Transverse colon (tissue), 4 donors: ENCODE measurements around the gene CD276.

Experiments
- POLR2A ChIP-seq: fragments of 450-650 bp; IDR thresholded peaks from one replicate; pipeline ENCODE4 v1.6.1; 2016; ENCODE audit warnings: antibody characterized with exemption, mild to moderate bottlenecking, moderate library complexity
- POLR2AphosphoS5 ChIP-seq, 3 donors: sonication (generic); formaldehyde crosslinking; IDR thresholded peaks; one replicate each; pipeline ENCODE4 v1.6.1; 2016; ENCODE audit warnings: antibody characterized with exemption in 3 of 3
- TF ChIP-seq, protein P1 (sequence below), 5 experiments: fragments of 200-600 bp in 3 of 5; fragments of 450-650 bp in 2 of 5; sonication (generic) in 3 of 5; IDR thresholded peaks; 1 replicate in 2 of 5; 2 replicates in 3 of 5; pipeline ENCODE4 v1.5.1; 2016 to 2017; ENCODE audit warnings: antibody characterized with exemption in 5 of 5, inconsistent platforms in 3 of 5, mild to moderate bottlenecking in 2 of 5, moderate library complexity in 1 of 5

DNA sequence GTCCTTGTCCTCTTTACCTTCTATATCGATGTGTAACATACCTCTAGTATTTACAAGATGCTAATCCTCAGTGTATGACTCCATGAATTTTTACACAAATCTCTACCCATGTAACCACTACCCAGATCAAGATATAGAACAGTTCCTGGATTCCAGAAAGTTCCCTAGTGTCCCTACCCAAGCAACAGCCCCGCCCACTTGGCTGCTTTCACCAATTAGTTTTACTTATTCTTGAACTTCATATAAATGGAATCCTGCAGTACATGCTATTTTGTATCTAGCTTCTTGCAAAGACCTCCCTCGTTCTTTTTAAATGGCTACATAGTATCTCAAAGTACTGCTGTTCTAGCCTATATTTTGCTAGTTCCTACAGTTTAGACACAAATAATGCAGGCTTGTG is 33.0 kb downstream of the CD276 start:
- TF ChIP-seq, protein P1, sequence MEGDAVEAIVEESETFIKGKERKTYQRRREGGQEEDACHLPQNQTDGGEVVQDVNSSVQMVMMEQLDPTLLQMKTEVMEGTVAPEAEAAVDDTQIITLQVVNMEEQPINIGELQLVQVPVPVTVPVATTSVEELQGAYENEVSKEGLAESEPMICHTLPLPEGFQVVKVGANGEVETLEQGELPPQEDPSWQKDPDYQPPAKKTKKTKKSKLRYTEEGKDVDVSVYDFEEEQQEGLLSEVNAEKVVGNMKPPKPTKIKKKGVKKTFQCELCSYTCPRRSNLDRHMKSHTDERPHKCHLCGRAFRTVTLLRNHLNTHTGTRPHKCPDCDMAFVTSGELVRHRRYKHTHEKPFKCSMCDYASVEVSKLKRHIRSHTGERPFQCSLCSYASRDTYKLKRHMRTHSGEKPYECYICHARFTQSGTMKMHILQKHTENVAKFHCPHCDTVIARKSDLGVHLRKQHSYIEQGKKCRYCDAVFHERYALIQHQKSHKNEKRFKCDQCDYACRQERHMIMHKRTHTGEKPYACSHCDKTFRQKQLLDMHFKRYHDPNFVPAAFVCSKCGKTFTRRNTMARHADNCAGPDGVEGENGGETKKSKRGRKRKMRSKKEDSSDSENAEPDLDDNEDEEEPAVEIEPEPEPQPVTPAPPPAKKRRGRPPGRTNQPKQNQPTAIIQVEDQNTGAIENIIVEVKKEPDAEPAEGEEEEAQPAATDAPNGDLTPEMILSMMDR (IDR thresholded peaks at IDR 0.05), result no peak
- TF ChIP-seq POLR2A (no peak), POLR2AphosphoS5 (IDR thresholded peaks at IDR 0.05) (no peak)
